Epidermal melanocyte (primary cell): ENCODE data around the gene AFP.

ENCODE experiments used
- DNase-seq: peaks from one replicate; pipeline ENCODE4 v3.0.0; 2011; ENCODE audit warnings: low spot score; ENCODE audit not compliant: insufficient read length

AFP gene

GRCh38 chr4:73438048-73438447 lies 2.0 kb downstream of the AFP start:
- DNase-seq: no peak

DNA sequence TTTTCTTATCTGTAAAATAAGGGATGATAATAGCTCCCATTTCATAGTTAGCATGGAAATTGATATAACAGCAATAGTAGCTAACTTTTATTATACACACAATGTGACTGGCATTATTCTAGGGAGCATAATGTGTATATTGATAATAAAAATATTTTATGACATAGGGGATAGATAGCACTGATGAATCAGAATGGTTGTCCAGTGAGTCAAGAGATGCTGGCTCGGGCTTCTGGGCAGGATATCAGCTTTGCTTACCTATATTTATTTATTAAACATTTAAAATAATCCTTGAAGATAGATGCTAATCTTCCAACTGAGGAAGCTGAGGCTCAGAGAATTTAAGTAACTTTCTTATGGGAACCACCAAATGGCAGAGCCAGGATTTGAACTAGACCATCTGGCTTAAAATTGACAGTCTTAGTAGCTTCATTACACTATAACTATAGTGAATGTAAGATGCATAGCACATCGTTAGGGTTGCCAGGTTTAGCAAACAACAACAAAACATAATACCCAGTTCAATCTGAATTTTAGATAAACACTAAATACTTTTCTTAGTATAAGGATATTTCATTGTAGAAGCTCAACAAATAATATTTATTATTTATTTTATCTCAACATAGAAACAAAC lies 2.7 kb downstream of the AFP start:
- no peak for DNase-seq

DNA sequence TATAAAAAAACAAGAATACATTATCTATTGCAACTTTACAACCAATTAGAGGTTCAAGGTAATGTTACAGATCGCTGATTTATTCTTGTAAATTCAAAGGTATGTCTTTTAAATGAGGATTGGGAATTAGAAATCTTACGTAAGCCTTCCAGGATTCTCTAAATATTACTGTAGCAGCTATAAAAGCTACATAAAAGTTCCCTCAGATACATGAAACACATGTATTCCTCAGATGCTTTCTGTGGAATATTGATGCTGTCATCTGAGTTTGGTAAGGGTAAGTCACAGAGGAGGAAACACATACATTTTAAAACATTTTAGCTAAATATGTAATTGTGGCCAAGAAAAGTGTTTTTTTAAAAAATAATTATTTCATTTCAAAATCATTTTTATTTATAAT lies 3.4 kb downstream of the AFP start:
- DNase-seq: no peak

- DNase-seq: no peak
These were observed 4.0 kb downstream of the AFP start for GRCh38 chr4:73439991-73440390.

- no peak for DNase-seq
These were observed 4.6 kb downstream of the AFP start for GRCh38 chr4:73440653-73441052.

DNA sequence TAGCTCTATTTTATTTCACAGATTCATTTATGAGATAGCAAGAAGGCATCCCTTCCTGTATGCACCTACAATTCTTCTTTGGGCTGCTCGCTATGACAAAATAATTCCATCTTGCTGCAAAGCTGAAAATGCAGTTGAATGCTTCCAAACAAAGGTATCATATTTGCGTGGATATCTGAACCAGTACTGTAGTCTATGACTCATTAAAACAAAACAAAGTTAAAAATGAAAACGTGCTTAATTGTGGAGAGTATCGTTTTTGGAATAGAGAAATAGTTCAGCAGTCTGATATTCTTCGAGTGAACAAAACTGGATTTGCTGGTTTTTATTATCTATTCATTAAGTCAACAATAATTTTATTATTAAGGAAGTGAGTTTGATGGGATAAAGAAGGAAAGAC lies 6.3 kb downstream of the AFP start:
- no peak for DNase-seq

DNA sequence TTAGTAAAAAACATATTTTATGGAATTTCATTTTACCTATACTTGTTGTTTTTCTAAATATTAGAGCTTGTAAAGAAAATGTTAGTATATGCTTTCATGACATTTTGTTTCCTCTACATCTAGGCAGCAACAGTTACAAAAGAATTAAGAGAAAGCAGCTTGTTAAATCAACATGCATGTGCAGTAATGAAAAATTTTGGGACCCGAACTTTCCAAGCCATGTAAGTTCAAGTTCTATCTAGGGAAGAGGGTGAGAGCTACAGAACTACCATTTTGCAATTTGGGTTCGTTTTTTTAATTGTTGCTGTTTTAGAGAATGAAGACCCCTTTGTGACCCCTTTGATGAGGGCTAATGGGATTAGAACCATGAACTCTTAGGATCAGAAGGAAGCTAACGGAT lies 7.2 kb downstream of the AFP start:
- no peak for DNase-seq

GRCh38 chr4:73445383-73446335 lies 9.6 kb downstream of the AFP start:
- no peak for DNase-seq

GRCh38 chr4:73446336-73446938 lies 10.4 kb downstream of the AFP start:
- peak; percentile 25 for DNase-seq

GRCh38 chr4:73447671-73448070 lies 11.7 kb downstream of the AFP start:
- DNase-seq: no peak

GRCh38 chr4:73448448-73449203 lies 12.6 kb downstream of the AFP start:
- no peak for DNase-seq

GRCh38 chr4:73450398-73451004 lies 14.5 kb downstream of the AFP start:
- DNase-seq: no peak

GRCh38 chr4:73451404-73451803 lies 15.4 kb downstream of the AFP start:
- no peak for DNase-seq

DNA sequence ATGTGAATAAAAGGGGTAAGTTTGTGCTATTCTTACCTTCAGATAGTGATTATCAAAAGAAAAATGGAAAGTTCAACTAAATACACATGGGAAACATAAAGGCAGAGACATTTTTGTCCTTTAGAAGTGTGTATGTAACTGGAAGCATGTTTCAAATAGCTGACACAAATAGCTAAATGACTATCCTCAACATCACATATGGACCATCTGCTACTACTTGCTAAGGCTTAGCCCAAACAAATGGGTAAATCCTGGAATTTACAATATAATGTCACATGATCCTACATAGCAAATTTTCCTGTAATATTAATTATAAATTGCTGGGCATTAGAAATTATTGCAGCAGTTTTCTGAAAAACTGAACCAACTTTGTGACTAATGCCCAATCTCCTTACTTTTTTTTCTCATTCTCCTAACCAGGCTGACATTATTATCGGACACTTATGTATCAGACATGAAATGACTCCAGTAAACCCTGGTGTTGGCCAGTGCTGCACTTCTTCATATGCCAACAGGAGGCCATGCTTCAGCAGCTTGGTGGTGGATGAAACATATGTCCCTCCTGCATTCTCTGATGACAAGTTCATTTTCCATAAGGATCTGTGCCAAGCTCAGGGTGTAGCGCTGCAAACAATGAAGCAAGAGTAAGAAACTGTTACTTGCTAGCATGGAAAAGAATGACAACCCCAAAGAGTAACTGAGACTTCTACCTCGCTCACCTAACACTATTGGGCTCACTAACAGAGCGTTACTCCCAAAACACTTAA lies 16.1 kb downstream of the AFP start:
- no peak for DNase-seq

DNA sequence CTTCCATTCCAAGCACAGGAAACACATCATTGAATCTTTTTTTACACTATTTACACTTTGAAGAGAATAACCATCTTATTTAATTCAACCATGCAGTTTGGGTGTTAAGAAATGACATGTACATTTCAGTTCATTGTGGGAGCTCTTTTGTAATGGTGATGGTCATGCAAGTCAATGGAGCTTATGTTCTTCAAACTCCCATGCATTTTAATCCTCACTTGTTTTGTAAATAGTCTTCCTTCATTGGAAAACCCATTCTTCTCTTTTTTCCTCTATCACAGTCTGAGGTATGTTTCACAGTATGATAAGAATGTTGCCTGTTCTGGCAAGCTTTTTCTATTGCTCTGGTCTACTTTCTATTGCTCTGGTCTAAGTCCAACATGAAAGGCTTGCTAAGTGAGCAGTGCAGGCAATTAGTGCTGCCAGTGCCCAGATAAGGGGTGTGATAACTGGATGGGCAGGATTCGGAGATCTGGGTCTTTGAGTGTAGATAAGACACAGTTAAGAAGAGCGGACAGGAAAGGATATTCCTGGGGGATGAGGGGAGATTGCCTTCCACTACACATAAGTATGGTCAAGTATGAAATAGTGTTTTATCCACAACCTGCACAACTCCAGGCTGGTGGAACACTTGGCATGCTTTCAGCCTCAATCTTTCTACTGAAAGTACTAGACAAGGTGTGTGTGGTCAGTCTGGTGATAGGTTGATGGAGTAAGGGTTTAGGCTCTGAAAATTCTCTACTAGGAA lies 17.1 kb downstream of the AFP start:
- no peak for DNase-seq

- no peak for DNase-seq
These were observed 17.6 kb downstream of the AFP start for GRCh38 chr4:73453701-73454005.

GRCh38 chr4:73454920-73455319 lies 18.9 kb downstream of the AFP start:
- no peak for DNase-seq

DNA sequence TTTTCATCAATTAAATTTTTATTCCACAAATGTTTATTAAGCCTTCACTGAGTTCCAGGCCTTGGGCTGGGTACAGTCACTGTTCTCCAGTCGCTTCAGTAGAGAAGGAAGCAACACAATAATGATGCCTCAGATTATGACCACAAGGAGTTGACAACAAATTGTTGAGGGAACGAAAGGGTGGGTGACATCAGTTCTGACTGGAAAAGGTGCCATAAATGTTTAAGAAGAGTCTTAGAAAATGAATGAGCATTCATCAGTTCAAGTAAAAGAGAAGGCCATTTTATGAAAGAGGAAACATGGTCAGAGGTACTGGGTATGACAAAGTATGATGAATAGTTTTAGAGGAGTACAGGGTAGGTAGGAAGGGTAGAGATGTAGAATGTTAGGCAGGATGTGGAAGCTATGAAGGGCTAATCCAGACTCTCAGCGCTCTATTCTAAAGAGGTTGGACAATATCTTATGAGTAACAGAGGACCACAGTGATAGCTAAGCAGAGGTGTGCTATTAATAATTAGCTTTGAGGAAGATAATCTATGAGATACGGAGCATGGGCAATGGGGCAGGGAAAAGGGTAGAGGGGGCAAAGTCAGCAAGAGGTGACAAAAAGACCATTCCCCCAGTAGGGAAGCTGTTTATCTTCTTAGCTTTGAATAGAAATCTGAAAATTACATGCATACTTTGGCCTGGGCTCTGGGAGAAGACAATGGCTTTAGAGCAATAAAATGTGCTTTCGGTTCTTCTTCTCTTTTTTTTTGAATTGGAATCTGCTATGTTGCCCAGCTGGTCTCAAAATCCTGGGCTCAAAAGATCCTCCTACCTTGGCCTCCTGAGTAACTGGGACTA lies 20.4 kb downstream of the AFP start:
- no peak for DNase-seq
